Measurements from ENCODE around the gene HIP1. TPM values are rescaled to one million over a fixed set of nuclear protein-coding genes. Genes with fewer than 3 reads are reported as not detected.
"Not testable (repeated sequence)": the region's sequence is repeated elsewhere in the genome, so short reads cannot be mapped to it uniquely, and the experiment has no call there.

The HIP1 gene
- total RNA-seq, 1 donor from 2014 or later = 65.5 TPM

DNA sequence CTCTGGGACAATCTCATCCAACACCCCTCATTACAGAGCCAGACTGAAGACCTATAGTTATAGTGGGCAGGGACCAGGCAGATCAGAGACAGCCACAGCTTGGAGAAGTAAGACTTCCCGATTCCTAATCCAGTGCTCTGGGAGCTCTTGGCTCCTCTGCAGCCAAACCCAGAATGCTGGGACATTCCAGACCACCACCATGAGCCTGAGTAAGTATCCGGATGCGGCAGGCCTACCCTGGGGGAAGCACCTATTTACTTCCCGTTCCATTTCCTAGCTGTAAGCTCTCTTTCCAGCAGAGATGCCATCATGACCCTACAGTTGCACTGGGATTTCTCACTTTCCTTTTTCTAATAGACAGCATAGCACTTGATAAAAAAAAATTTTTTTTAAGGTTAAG, 16.4 kb downstream of the HIP1 start:
- Mint-ChIP-seq H3K27ac (ENCODE audit: unreplicated experiment) (no peak overlapping the region), H3K4me1 (ENCODE audit: low read depth, unreplicated experiment) (no peaks in the 10 kb centered on the region)

DNA sequence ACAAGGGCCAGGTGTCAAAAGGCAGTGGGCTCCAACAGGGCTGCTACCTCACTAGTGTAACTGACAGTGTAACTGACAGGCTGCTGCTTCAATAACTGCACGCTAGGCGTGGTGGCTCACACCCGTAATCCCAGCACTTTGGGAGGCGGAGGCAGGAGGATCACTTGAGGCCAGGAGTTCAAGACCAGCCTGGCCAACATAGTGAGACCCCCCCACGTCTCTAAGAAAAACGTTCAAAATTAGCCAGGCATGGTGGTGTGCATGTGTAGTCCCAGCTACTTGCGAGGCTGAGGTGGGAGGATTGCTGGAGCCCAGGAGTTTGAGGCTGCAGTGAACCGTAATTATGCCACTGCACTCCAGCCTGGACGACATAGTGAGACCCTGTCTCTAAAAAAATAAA, 16.8 kb downstream of the HIP1 start:
- not testable (repeated sequence) for H3K27me3 Mint-ChIP-seq (ENCODE audit: unreplicated experiment); H3K36me3 Mint-ChIP-seq (ENCODE audit: unreplicated experiment); H3K4me3 Mint-ChIP-seq (ENCODE audit: unreplicated experiment); H3K9me3 Mint-ChIP-seq (ENCODE audit: unreplicated experiment); H3K4me1 Mint-ChIP-seq (ENCODE audit: low read depth, unreplicated experiment); H3K27ac Mint-ChIP-seq (ENCODE audit: unreplicated experiment); DNase-seq

More for the DNA sequence above, 16.4 kb downstream of the HIP1 start:
- Mint-ChIP-seq H3K36me3 (ENCODE audit: unreplicated experiment) (no peaks in the 10 kb centered on the region), H3K9me3 (ENCODE audit: unreplicated experiment) (no peaks in the 10 kb centered on the region), H3K27me3 (ENCODE audit: unreplicated experiment) (no peaks in the 10 kb centered on the region), H3K4me3 (ENCODE audit: unreplicated experiment) (no peak overlapping the region)
- DNase-seq = no peak
- TF ChIP-seq, protein P1, sequence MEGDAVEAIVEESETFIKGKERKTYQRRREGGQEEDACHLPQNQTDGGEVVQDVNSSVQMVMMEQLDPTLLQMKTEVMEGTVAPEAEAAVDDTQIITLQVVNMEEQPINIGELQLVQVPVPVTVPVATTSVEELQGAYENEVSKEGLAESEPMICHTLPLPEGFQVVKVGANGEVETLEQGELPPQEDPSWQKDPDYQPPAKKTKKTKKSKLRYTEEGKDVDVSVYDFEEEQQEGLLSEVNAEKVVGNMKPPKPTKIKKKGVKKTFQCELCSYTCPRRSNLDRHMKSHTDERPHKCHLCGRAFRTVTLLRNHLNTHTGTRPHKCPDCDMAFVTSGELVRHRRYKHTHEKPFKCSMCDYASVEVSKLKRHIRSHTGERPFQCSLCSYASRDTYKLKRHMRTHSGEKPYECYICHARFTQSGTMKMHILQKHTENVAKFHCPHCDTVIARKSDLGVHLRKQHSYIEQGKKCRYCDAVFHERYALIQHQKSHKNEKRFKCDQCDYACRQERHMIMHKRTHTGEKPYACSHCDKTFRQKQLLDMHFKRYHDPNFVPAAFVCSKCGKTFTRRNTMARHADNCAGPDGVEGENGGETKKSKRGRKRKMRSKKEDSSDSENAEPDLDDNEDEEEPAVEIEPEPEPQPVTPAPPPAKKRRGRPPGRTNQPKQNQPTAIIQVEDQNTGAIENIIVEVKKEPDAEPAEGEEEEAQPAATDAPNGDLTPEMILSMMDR (IDR thresholded peaks at IDR 0.05; ENCODE audit: partially characterized antibody, unreplicated experiment) = no peak

DNA sequence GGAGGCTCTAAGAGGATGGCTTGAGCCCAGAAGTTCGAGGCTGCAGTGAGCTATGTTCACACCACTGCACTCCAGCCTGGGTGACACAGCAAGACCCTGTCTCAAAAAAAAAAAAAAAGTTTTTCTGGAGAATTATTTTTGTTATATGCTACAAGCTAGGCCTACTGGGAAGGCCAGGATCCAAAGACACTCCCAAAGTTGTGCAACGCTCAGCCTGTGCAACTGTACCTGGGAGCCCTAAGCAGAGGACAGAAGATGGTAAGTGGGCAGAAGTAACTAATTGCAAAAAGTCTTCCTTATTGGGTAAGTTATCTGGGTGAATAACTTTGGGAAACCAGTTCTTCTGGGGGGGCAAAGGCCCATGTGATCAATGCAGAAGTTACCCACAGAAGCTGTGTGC, 17.3 kb downstream of the HIP1 start:
- H3K9me3 Mint-ChIP-seq (ENCODE audit: unreplicated experiment) = no peaks in the 10 kb centered on the region
- H3K27me3 Mint-ChIP-seq (ENCODE audit: unreplicated experiment) = no peaks in the 10 kb centered on the region
- H3K4me3 Mint-ChIP-seq (ENCODE audit: unreplicated experiment) = no peak overlapping the region
- no peak for DNase-seq
- H3K4me1 Mint-ChIP-seq (ENCODE audit: low read depth, unreplicated experiment) = no peaks in the 10 kb centered on the region
- TF ChIP-seq, protein P1 (IDR thresholded peaks at IDR 0.05; ENCODE audit: partially characterized antibody, unreplicated experiment) = no peak
- H3K27ac Mint-ChIP-seq (ENCODE audit: unreplicated experiment) = no peak overlapping the region
- no peaks in the 10 kb centered on the region for H3K36me3 Mint-ChIP-seq (ENCODE audit: unreplicated experiment)

DNA sequence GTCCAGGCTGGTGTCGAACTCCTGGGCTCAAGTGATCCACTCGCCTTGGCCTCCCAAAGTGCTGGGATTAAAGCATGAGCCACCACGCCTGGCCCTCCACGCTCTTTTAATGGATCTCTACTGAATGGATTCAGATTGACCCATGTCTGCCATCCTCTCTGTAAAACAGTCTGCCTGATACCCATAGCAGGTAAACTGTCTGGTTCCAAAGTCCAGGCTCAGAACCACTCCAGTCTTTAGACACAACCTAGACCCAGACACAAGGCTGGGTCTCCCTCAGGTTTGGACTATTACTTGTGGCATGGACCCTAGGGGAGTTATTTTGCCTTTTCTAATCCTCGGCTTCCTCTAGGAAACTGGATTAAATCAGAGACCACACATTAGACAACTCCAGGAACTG, 19.1 kb downstream of the HIP1 start:
- H3K36me3 Mint-ChIP-seq (ENCODE audit: unreplicated experiment) = no peaks in the 10 kb centered on the region
- TF ChIP-seq, protein P1 (IDR thresholded peaks at IDR 0.05; ENCODE audit: partially characterized antibody, unreplicated experiment) = no peak
- H3K9me3 Mint-ChIP-seq (ENCODE audit: unreplicated experiment) = peaks cover 1% of the 10 kb centered on the region
- no peaks in the 10 kb centered on the region for H3K27me3 Mint-ChIP-seq (ENCODE audit: unreplicated experiment)
- no peak for DNase-seq
- H3K4me1 Mint-ChIP-seq (ENCODE audit: low read depth, unreplicated experiment) = no peaks in the 10 kb centered on the region
- no peak overlapping the region for H3K27ac Mint-ChIP-seq (ENCODE audit: unreplicated experiment)
- no peak overlapping the region for H3K4me3 Mint-ChIP-seq (ENCODE audit: unreplicated experiment)

DNA sequence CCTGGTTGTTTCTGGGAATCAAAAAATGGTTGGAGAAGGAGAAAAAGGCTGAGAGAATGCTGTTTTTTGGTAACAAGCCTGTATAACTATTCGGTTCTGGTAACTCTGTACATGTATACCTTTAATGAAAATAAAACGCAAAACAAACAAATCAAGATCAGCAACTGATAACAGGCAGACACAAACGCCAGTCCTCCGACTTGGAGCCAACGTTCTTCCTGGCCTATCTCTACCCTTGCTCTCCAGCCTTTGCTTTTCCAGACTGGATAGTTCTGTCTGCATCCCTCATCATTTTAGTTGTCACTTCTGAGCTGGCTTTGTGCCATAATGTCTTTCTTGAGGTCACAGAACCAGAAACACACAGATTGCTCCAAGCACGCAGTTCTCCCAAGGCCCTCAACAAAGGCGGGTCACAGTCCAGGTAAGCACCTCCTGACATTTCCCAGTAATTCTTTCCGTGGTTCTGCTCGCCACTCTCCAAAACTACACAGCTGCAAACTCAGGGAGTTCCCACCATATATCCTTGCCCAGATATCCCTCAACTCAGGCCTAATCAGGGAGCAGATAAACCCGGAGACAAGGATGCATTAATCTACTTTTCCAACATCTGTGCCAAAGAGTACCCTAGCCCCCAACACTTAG, 20.2 kb downstream of the HIP1 start:
- Mint-ChIP-seq H3K9me3 (ENCODE audit: unreplicated experiment) (peaks cover 1% of the 10 kb centered on the region), H3K36me3 (ENCODE audit: unreplicated experiment) (no peaks in the 10 kb centered on the region), H3K4me1 (ENCODE audit: low read depth, unreplicated experiment) (no peaks in the 10 kb centered on the region), H3K27me3 (ENCODE audit: unreplicated experiment) (no peaks in the 10 kb centered on the region), H3K27ac (ENCODE audit: unreplicated experiment) (no peak overlapping the region), H3K4me3 (ENCODE audit: unreplicated experiment) (no peak overlapping the region)
- TF ChIP-seq, protein P1 (IDR thresholded peaks at IDR 0.05; ENCODE audit: partially characterized antibody, unreplicated experiment) = no peak
- DNase-seq = no peak

DNA sequence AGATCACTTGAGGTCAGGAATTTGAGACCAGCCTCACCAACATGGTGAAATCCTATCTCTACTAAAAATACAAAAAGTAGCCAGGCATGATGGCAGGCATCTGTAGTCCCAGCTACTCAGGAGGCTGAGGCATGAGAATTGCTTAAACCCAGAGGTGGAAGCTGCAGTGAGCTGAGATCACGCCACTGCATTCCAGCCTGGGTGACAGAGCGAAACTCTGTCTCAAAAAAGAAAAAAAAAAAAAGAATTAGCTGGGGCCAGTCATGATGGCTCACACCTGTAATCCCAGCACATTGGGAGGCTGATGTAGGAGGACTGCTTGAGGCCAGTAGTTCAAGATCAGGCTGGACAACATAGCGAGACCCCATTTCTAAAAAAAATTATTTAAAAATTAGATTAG, 21.0 kb downstream of the HIP1 start:
- not testable (repeated sequence) for H3K36me3 Mint-ChIP-seq (ENCODE audit: unreplicated experiment); DNase-seq; H3K4me3 Mint-ChIP-seq (ENCODE audit: unreplicated experiment); H3K9me3 Mint-ChIP-seq (ENCODE audit: unreplicated experiment); H3K27ac Mint-ChIP-seq (ENCODE audit: unreplicated experiment); H3K4me1 Mint-ChIP-seq (ENCODE audit: low read depth, unreplicated experiment); H3K27me3 Mint-ChIP-seq (ENCODE audit: unreplicated experiment)

Measured in glutamatergic neuron (in vitro differentiated cells).